GM12872 (cell line): ENCODE results near the gene PHAF1.

Experiments
- TF ChIP-seq, protein P1 (sequence below): IDR thresholded peaks from 3 replicates; pipeline ENCODE4 v1.5.1; 2011; ENCODE audit warnings: low read depth, mild to moderate bottlenecking, low read length, moderate library complexity; ENCODE audit not compliant: insufficient read depth

PHAF1 gene

GRCh38 chr16:67155295-67156142, 45.8 kb downstream of the PHAF1 start:
- TF ChIP-seq, protein P1, sequence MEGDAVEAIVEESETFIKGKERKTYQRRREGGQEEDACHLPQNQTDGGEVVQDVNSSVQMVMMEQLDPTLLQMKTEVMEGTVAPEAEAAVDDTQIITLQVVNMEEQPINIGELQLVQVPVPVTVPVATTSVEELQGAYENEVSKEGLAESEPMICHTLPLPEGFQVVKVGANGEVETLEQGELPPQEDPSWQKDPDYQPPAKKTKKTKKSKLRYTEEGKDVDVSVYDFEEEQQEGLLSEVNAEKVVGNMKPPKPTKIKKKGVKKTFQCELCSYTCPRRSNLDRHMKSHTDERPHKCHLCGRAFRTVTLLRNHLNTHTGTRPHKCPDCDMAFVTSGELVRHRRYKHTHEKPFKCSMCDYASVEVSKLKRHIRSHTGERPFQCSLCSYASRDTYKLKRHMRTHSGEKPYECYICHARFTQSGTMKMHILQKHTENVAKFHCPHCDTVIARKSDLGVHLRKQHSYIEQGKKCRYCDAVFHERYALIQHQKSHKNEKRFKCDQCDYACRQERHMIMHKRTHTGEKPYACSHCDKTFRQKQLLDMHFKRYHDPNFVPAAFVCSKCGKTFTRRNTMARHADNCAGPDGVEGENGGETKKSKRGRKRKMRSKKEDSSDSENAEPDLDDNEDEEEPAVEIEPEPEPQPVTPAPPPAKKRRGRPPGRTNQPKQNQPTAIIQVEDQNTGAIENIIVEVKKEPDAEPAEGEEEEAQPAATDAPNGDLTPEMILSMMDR = peak; percentile 95

GRCh38 chr16:67156143-67156844, 46.6 kb downstream of the PHAF1 start:
- TF ChIP-seq, protein P1 = no peak

DNA sequence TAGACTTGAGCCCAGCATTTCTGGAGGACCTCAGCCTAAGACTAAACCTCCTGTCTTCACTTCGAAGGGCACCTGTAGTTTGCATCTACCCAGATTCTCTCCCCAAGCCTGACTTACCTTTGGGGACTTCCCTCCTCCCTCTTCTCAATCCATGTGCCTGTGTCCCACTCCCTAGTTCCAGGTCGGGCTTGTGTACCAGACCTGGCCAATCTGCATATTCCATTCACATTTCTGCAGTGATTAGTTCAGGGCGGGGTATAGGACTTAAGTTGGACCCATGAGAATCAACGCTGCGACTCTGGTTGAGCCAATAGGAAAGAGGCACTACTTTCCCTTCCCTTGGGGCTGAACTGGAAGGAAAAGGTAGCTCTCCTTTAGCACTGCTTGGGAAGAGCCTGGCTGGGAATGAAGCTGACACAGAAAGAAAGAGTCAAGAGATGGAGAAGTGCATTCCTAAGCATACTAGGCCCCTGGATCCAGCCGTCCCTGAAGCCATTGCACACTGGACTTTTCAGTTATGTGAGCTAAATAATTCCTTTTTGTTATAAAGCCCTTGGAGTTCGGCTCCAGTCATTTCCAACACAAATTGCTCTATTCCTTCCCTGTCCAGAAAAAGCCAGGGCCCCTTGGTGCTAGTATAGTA, 47.5 kb downstream of the PHAF1 start:
- TF ChIP-seq, protein P1 = no peak

DNA sequence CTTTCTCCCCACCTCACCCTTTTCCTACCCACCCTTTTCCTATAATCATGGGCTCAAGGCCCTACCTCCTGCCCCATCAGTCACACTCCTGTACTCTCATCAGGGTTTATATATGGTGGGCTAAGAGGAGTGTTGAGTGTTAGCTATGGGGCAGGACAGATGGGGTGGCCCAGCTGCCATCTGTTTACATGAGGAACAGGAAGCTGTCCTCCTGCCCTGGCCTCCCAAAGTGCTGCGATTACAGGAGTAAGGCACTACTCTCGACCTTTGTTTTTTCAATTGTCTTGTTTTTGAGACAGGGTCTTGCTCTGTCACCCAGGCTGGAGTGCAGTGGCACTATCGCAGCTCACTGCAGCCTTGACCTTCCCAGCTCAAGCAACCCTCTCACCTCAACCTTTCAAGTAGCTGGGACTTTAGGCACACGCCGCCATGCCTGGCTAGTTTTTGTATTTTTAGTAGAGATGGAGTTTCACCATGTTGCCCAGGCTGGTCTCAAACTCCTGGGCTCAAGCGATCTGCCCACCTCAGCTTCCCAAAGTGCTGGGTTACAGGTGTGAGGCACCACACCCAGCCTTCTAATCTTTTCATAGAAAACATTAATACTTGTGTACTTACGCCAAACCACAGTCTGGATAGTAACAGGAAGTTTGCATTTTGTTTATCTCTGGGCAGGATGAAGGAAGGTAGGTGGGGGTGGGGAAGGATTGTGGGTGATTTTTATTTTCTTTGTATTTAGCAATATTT, 48.3 kb downstream of the PHAF1 start:
- TF ChIP-seq, protein P1 = no peak

GRCh38 chr16:67158637-67159600, 49.2 kb downstream of the PHAF1 start:
- TF ChIP-seq, protein P1 = no peak

- TF ChIP-seq, protein P1 = no peak
These were observed 51.9 kb downstream of the PHAF1 start for GRCh38 chr16:67161595-67162058.
